Bronchial epithelial cell (primary cell): Measurements from ENCODE around the gene PXYLP1. TPM values are rescaled to one million over a fixed set of nuclear protein-coding genes. Genes with fewer than 3 reads are reported as not detected.
A peak's percentile ranks its signal among the peaks of the same experiment; 100 is the strongest.

Source experiments
- DNase-seq: peaks from one replicate; pipeline ENCODE4 v3.0.0-alpha.2; 2010; ENCODE audit warnings: low read depth
- FAIRE-seq: peaks from 2 replicates; lab custom pipeline; 2011; peaks lifted over from hg19 to GRCh38; lab: Jason Lieb, UNC
- H3K27me3 ChIP-seq: 2 replicates; pipeline ENCODE4 v1.5.1; 2011; ENCODE audit warnings: low read length; ENCODE audit not compliant: control insufficient read depth, insufficient read depth
- H3K36me3 ChIP-seq: 2 replicates; pipeline ENCODE4 v1.5.1; 2011; ENCODE audit warnings: low read length; ENCODE audit not compliant: control insufficient read depth, insufficient read depth
- H3K4me3 ChIP-seq: 2 replicates; pipeline ENCODE4 v1.5.1; 2011; ENCODE audit warnings: mild to moderate bottlenecking, low read depth, low read length, control low read depth
- total RNA-seq: library from RNA; depleted of rRNA; stranded (reverse); fragments of >200 nt; gene quantifications from 2 replicates; pipeline ENCODE4 v1.2.1, GENCODE V29; 2014
- TF ChIP-seq, protein P1 (sequence below): IDR thresholded peaks from 2 replicates; pipeline ENCODE4 v1.5.1; 2011; ENCODE audit warnings: mild to moderate bottlenecking, moderate library complexity, low read length, control low read depth, inconsistent platforms; ENCODE audit not compliant: insufficient read depth, severe bottlenecking

Gene PXYLP1
- total RNA-seq, 1 donor from 2014 or later = 9.0 TPM

- Histone ChIP-seq H3K27me3 (no peaks in the 10 kb centered on the region), H3K4me3 (no peak overlapping the region), H3K36me3 (no peaks in the 10 kb centered on the region)
- DNase-seq (no peak), FAIRE-seq (no peak)
- TF ChIP-seq, protein P1, sequence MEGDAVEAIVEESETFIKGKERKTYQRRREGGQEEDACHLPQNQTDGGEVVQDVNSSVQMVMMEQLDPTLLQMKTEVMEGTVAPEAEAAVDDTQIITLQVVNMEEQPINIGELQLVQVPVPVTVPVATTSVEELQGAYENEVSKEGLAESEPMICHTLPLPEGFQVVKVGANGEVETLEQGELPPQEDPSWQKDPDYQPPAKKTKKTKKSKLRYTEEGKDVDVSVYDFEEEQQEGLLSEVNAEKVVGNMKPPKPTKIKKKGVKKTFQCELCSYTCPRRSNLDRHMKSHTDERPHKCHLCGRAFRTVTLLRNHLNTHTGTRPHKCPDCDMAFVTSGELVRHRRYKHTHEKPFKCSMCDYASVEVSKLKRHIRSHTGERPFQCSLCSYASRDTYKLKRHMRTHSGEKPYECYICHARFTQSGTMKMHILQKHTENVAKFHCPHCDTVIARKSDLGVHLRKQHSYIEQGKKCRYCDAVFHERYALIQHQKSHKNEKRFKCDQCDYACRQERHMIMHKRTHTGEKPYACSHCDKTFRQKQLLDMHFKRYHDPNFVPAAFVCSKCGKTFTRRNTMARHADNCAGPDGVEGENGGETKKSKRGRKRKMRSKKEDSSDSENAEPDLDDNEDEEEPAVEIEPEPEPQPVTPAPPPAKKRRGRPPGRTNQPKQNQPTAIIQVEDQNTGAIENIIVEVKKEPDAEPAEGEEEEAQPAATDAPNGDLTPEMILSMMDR = no peak
Observed at GRCh38 chr3:141255137-141255845, 23.7 kb downstream of the PXYLP1 start.

- no peak overlapping the region for H3K4me3 ChIP-seq
- H3K36me3 ChIP-seq = no peaks in the 10 kb centered on the region
- DNase-seq (no peak), FAIRE-seq (no peak)
- no peaks in the 10 kb centered on the region for H3K27me3 ChIP-seq
- TF ChIP-seq, protein P1 = peak; percentile 13
Observed at GRCh38 chr3:141255846-141256261, 24.2 kb downstream of the PXYLP1 start.

DNA sequence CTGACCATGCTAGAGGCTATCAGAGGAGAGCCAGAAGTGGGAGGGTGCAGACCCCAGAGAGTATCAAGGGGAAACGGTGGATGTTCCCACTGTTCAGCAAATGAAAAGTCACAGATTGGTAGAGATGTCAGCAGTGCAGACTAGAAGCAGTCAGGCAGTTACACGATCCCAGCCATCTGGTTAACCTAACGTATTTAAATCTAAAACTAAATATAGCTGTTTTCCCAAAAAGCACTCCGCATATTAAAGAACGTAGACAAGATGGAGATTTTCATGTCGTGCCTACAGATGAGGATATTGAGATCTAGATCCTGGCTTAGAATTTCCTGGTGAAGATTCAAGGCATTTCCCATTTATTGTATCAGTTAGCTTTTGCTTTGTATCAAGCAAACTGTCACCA, 25.2 kb downstream of the PXYLP1 start:
- DNase-seq (no peak), FAIRE-seq (no peak)
- H3K36me3 ChIP-seq = no peaks in the 10 kb centered on the region

DNA sequence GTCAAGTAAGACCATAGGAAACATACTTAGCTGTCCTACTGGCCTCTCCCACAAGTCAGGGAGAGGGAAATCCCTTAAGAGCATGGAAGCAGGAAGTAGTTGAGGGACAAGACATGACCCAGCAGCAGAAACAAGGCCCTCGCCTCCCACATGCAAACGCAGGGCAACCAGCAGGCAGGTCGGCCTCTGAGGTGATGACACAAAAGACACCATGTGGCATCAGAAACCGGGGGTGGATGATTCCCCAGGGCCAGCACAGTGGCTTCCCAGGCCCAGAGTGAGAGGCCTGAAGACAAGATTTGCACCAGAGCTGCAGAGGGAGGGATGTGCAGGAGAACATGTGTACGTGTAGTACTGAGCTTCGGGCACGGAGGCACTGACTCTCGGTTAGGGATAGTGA, 26.3 kb downstream of the PXYLP1 start:
- Histone ChIP-seq H3K4me3 (no peak overlapping the region), H3K27me3 (no peaks in the 10 kb centered on the region), H3K36me3 (no peaks in the 10 kb centered on the region)
- no peak for DNase-seq
- FAIRE-seq = no peak
- TF ChIP-seq, protein P1 = no peak

More for the DNA sequence above, 25.2 kb downstream of the PXYLP1 start:
- TF ChIP-seq, protein P1 = no peak
- Histone ChIP-seq H3K27me3 (no peaks in the 10 kb centered on the region), H3K4me3 (no peak overlapping the region)

DNA sequence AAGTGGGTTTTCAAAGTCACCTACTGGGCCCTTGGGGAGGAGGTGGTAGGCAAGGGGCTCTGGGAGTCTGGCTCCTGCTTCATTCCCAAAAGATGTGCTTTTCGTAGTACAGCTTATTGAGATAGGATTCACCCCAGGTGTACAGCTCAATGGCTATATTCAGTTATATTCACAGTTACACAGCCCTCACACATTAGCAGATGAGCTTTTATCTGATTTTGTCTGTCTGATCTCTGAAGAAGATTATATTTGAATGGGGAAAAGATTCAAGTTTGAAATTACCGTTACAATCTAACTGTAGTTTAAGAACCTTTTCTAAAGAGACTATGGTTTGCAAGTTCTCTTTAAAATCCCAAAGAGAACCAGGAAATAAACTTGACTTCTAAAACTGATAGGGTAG, 27.3 kb downstream of the PXYLP1 start:
- DNase-seq (no peak), FAIRE-seq (no peak)
- no peaks in the 10 kb centered on the region for H3K27me3 ChIP-seq
- no peaks in the 10 kb centered on the region for H3K36me3 ChIP-seq
- TF ChIP-seq, protein P1 = no peak
- no peak overlapping the region for H3K4me3 ChIP-seq
